Measurements from ENCODE around the gene TMEM135.

GRCh38 chr11:87056091-87056490 lies 18.4 kb downstream of the TMEM135 start:
- no peak for TF ChIP-seq CTCF (IDR thresholded peaks at IDR 0.05; ENCODE audit: insufficient read depth, low read depth, low read length)
- no peak for TF ChIP-seq EZH2 (IDR thresholded peaks at IDR 0.05; ENCODE audit: insufficient read depth, low read length)
